Measurements from ENCODE around the gene DHRS4. TPM values are rescaled to one million over a fixed set of nuclear protein-coding genes. Genes with fewer than 3 reads are reported as not detected.

The DHRS4 gene
- polyA plus RNA-seq, 3 donors = 40.4 to 68.1 (median 63.2) TPM

GRCh38 chr14:23933108-23933741 lies 20.3 kb upstream of the DHRS4 start:
- TF ChIP-seq, protein P1, sequence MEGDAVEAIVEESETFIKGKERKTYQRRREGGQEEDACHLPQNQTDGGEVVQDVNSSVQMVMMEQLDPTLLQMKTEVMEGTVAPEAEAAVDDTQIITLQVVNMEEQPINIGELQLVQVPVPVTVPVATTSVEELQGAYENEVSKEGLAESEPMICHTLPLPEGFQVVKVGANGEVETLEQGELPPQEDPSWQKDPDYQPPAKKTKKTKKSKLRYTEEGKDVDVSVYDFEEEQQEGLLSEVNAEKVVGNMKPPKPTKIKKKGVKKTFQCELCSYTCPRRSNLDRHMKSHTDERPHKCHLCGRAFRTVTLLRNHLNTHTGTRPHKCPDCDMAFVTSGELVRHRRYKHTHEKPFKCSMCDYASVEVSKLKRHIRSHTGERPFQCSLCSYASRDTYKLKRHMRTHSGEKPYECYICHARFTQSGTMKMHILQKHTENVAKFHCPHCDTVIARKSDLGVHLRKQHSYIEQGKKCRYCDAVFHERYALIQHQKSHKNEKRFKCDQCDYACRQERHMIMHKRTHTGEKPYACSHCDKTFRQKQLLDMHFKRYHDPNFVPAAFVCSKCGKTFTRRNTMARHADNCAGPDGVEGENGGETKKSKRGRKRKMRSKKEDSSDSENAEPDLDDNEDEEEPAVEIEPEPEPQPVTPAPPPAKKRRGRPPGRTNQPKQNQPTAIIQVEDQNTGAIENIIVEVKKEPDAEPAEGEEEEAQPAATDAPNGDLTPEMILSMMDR (IDR thresholded peaks at IDR 0.05) = no peak
- WGBS (ENCODE audit: insufficient coverage) = 95% methylated on average over 4 of the region's 4 CpGs

GRCh38 chr14:23933742-23934128 lies 19.8 kb upstream of the DHRS4 start:
- no peaks in the 10 kb centered on the region for H3K9me3 Mint-ChIP-seq
- H3K4me3 Mint-ChIP-seq = no peak overlapping the region
- H3K79me2 ChIP-seq (ENCODE audit: insufficient read depth, low read length) = no peaks in the 10 kb centered on the region
- no peak overlapping the region for H3K27ac ChIP-seq (ENCODE audit: low read depth in 1 of 2, low read length in 2 of 2)
- 100% methylated on average over 2 of the region's 2 CpGs for WGBS (ENCODE audit: insufficient coverage)
- no peaks in the 10 kb centered on the region for H3K4me1 Mint-ChIP-seq
- no peaks in the 10 kb centered on the region for H3K9me3 ChIP-seq (replicated peaks in 1 of 2; ENCODE audit: control insufficient read depth in 1 of 2, insufficient read depth in 1 of 2, low read length in 2 of 2)
- H3K27ac Mint-ChIP-seq = peak overlapping the region in 1 of 7 donors; percentile 55
- intact Hi-C loops (cut with micrococcal nuclease) = no loop called here
- H3K36me3 ChIP-seq (replicated peaks in 1 of 2; ENCODE audit: control insufficient read depth in 1 of 2, insufficient read depth in 2 of 2, low read length in 2 of 2) = no peaks in the 10 kb centered on the region
- H3K4me1 ChIP-seq (ENCODE audit: control insufficient read depth in 1 of 2, insufficient read depth in 2 of 2, low read length in 2 of 2) = no peaks in the 10 kb centered on the region
- no peak overlapping the region for H3K9ac ChIP-seq (ENCODE audit: insufficient read depth, low read length, poor library complexity, severe bottlenecking)
- no peaks in the 10 kb centered on the region for H4K20me1 ChIP-seq (ENCODE audit: insufficient read depth, low read length)
- H3K36me3 Mint-ChIP-seq = no peaks in the 10 kb centered on the region
- no peak overlapping the region for H3K4me2 ChIP-seq (replicated peaks; ENCODE audit: extremely low read depth, low read length, poor library complexity, severe bottlenecking)
- H3K27me3 ChIP-seq (ENCODE audit: control insufficient read depth in 2 of 2, insufficient read depth in 2 of 2, low read length in 2 of 2) = no peaks in the 10 kb centered on the region
- TF ChIP-seq, protein P1 (IDR thresholded peaks at IDR 0.05) = no peak
- H3K27me3 Mint-ChIP-seq (ENCODE audit: low read depth in 3 of 3) = peaks cover 0 to 9% (median 2%) of the 10 kb centered on the region in 3 donors
- no peak overlapping the region for H3K4me3 ChIP-seq (replicated peaks in 1 of 3; ENCODE audit: low read depth in 2 of 3, low read length in 3 of 3)
- H2AFZ ChIP-seq (ENCODE audit: insufficient read depth, low read depth, low read length, poor library complexity, severe bottlenecking) = no peak overlapping the region
- no peak for DNase-seq

More at GRCh38 chr14:23933108-23933741, 20.3 kb upstream of the DHRS4 start:
- no peak overlapping the region for H3K27ac ChIP-seq (ENCODE audit: low read depth in 1 of 2, low read length in 2 of 2)
- no peak overlapping the region for H3K4me3 Mint-ChIP-seq
- H3K27me3 ChIP-seq (ENCODE audit: control insufficient read depth in 2 of 2, insufficient read depth in 2 of 2, low read length in 2 of 2) = no peaks in the 10 kb centered on the region
- DNase-seq = no peak
- no peaks in the 10 kb centered on the region for H3K9me3 ChIP-seq (replicated peaks in 1 of 2; ENCODE audit: control insufficient read depth in 1 of 2, insufficient read depth in 1 of 2, low read length in 2 of 2)
- no peaks in the 10 kb centered on the region for H3K4me1 Mint-ChIP-seq
- no peaks in the 10 kb centered on the region for H3K36me3 Mint-ChIP-seq
- H3K9me3 Mint-ChIP-seq = no peaks in the 10 kb centered on the region
- no peak overlapping the region for H3K9ac ChIP-seq (ENCODE audit: insufficient read depth, low read length, poor library complexity, severe bottlenecking)
- no peak overlapping the region for H3K4me2 ChIP-seq (replicated peaks; ENCODE audit: extremely low read depth, low read length, poor library complexity, severe bottlenecking)
- H3K27me3 Mint-ChIP-seq (ENCODE audit: low read depth in 3 of 3) = peaks cover 0 to 9% (median 2%) of the 10 kb centered on the region in 3 donors
- H3K4me1 ChIP-seq (ENCODE audit: control insufficient read depth in 1 of 2, insufficient read depth in 2 of 2, low read length in 2 of 2) = no peaks in the 10 kb centered on the region
- H2AFZ ChIP-seq (ENCODE audit: insufficient read depth, low read depth, low read length, poor library complexity, severe bottlenecking) = no peak overlapping the region
- H3K4me3 ChIP-seq (replicated peaks in 1 of 3; ENCODE audit: low read depth in 2 of 3, low read length in 3 of 3) = no peak overlapping the region
- H3K36me3 ChIP-seq (replicated peaks in 1 of 2; ENCODE audit: control insufficient read depth in 1 of 2, insufficient read depth in 2 of 2, low read length in 2 of 2) = no peaks in the 10 kb centered on the region
- no peaks in the 10 kb centered on the region for H3K79me2 ChIP-seq (ENCODE audit: insufficient read depth, low read length)
- peak overlapping the region in 1 of 7 donors; percentile 55 for H3K27ac Mint-ChIP-seq
- intact Hi-C loops (cut with micrococcal nuclease) = no loop called here
- no peaks in the 10 kb centered on the region for H4K20me1 ChIP-seq (ENCODE audit: insufficient read depth, low read length)
